Hematopoietic multipotent progenitor cell treated with erythropoietin and hydrocortisone succinate and interleukin-3 and kit ligand, for 17 days (in vitro differentiated cells): Measurements from ENCODE around the gene RAP1GDS1.
"Not testable (repeated sequence)": the region's sequence is repeated elsewhere in the genome, so short reads cannot be mapped to it uniquely, and the experiment has no call there.

Experiments used
- DNase-seq: peaks from one replicate; pipeline ENCODE4 v3.0.0-alpha.2; 2015; ENCODE audit warnings: low spot score

The RAP1GDS1 gene

GRCh38 chr4:98434816-98435215, 173.6 kb downstream of the RAP1GDS1 start:
- DNase-seq = no peak

- DNase-seq = no peak
Measured at GRCh38 chr4:98444371-98444770, 183.2 kb downstream of the RAP1GDS1 start.

- no peak for DNase-seq
Measured at GRCh38 chr4:98446499-98447375, 185.6 kb downstream of the RAP1GDS1 start.

GRCh38 chr4:98447648-98448047, 186.5 kb downstream of the RAP1GDS1 start:
- no peak for DNase-seq

- no peak for DNase-seq
Measured at GRCh38 chr4:98448908-98449307, 187.7 kb downstream of the RAP1GDS1 start.

- DNase-seq = no peak
Measured at GRCh38 chr4:98452091-98452490, 190.9 kb downstream of the RAP1GDS1 start.

- DNase-seq = not testable (repeated sequence)
Measured at GRCh38 chr4:98457422-98457821, 196.2 kb downstream of the RAP1GDS1 start.

GRCh38 chr4:98461121-98461865, 200.1 kb downstream of the RAP1GDS1 start:
- not testable (repeated sequence) for DNase-seq

GRCh38 chr4:98462487-98462886, 201.3 kb downstream of the RAP1GDS1 start:
- DNase-seq = no peak

GRCh38 chr4:98466868-98467599, 205.8 kb downstream of the RAP1GDS1 start:
- DNase-seq = no peak

- peak; percentile 75 for DNase-seq
Measured at GRCh38 chr4:98467627-98468072, 206.5 kb downstream of the RAP1GDS1 start.

- no peak for DNase-seq
Measured at GRCh38 chr4:98468709-98469108, 207.5 kb downstream of the RAP1GDS1 start.

GRCh38 chr4:98469771-98470170, 208.6 kb downstream of the RAP1GDS1 start:
- no peak for DNase-seq

GRCh38 chr4:98470366-98470765, 209.2 kb downstream of the RAP1GDS1 start:
- no peak for DNase-seq

GRCh38 chr4:98470831-98471230, 209.6 kb downstream of the RAP1GDS1 start:
- no peak for DNase-seq

GRCh38 chr4:98473046-98473445, 211.9 kb downstream of the RAP1GDS1 start:
- no peak for DNase-seq

- DNase-seq = no peak
Measured at GRCh38 chr4:98474408-98474844, 213.2 kb downstream of the RAP1GDS1 start.

- no peak for DNase-seq
Measured at GRCh38 chr4:98476891-98477290, 215.7 kb downstream of the RAP1GDS1 start.

GRCh38 chr4:98479590-98479989, 218.4 kb downstream of the RAP1GDS1 start:
- DNase-seq = not testable (repeated sequence)

GRCh38 chr4:98480535-98480934, 219.4 kb downstream of the RAP1GDS1 start:
- no peak for DNase-seq

GRCh38 chr4:98481167-98481566, 220.0 kb downstream of the RAP1GDS1 start:
- DNase-seq = no peak

- no peak for DNase-seq
Measured at GRCh38 chr4:98482503-98482846, 221.3 kb downstream of the RAP1GDS1 start.
